ENCODE results near the gene FBXW8. TPM values are rescaled to one million over a fixed set of nuclear protein-coding genes. Genes with fewer than 3 reads are reported as not detected.

The FBXW8 gene
- polyA plus RNA-seq, 1 donor (not counting 4 experiments of a cell fraction or from before 2014, with no cell fraction given) = 5.0 TPM

- peaks cover 0 to 1% of the 10 kb centered on the region in 2 experiments for H3K36me3 ChIP-seq (ENCODE audit: control insufficient read depth in 2 of 2, extremely low read depth in 1 of 2, insufficient read depth in 2 of 2, low read length in 2 of 2)
- no peak for FAIRE-seq
- H3K9ac ChIP-seq (ENCODE audit: control insufficient read depth, extremely low read depth, insufficient read depth, low read length) = no peak overlapping the region
- H3K27ac ChIP-seq (ENCODE audit: control insufficient read depth, insufficient read depth, low read length) = no peak overlapping the region
- no peaks in the 10 kb centered on the region for H3K4me1 ChIP-seq (ENCODE audit: control insufficient read depth, extremely low read depth, insufficient read depth, low read length)
- H3K9me1 ChIP-seq (ENCODE audit: control insufficient read depth, extremely low read depth, insufficient read depth, low read length) = no peaks in the 10 kb centered on the region
- H3K4me2 ChIP-seq (ENCODE audit: control insufficient read depth, extremely low read depth, insufficient read depth, low read depth, low read length) = no peak overlapping the region
- no peaks in the 10 kb centered on the region for H3K27me3 ChIP-seq (ENCODE audit: control insufficient read depth, extremely low read depth, insufficient read depth, low read length)
- no peak for TF ChIP-seq CTCF (optimal IDR thresholded peaks at IDR 0.05 in 1 of 3, IDR thresholded peaks at IDR 0.05 in 1 of 3, conservative IDR thresholded peaks at IDR 0.05 in 1 of 3; ENCODE audit: extremely low read depth in 1 of 3, insufficient read depth in 2 of 3, low read length in 3 of 3)
- H3K9me3 ChIP-seq (ENCODE audit: control insufficient read depth, low read depth, low read length) = no peaks in the 10 kb centered on the region
- no peaks in the 10 kb centered on the region for H4K20me1 ChIP-seq (ENCODE audit: control insufficient read depth, extremely low read depth, insufficient read depth, low read length)
- dilution Hi-C loops (cut with MboI; ENCODE audit: extremely low pct_ligation_motif_present, low sequenced_read_pairs) = no loop called here
- no peak overlapping the region for H3K4me3 ChIP-seq (ENCODE audit: control insufficient read depth in 2 of 3, extremely low read depth in 1 of 3, insufficient read depth in 2 of 3, low read depth in 1 of 3, low read length in 3 of 3)
- no peak overlapping the region for H2AFZ ChIP-seq (ENCODE audit: control insufficient read depth, low read length)
- H3K79me2 ChIP-seq (ENCODE audit: control insufficient read depth, insufficient read depth, low read length) = no peaks in the 10 kb centered on the region
- no peak for DNase-seq (ENCODE audit: low read depth, low spot score)
These were observed 88.3 kb downstream of the FBXW8 start for GRCh38 chr12:116999066-116999465.

- TF ChIP-seq EZH2 (IDR thresholded peaks at IDR 0.05; ENCODE audit: low read length) = no peak
- TF ChIP-seq CTCF (optimal IDR thresholded peaks at IDR 0.05 in 1 of 3, IDR thresholded peaks at IDR 0.05 in 1 of 3, conservative IDR thresholded peaks at IDR 0.05 in 1 of 3; ENCODE audit: extremely low read depth in 1 of 3, insufficient read depth in 2 of 3, low read length in 3 of 3) = no peak
These were observed 89.6 kb downstream of the FBXW8 start for GRCh38 chr12:117000316-117000715.

More at GRCh38 chr12:117000316-117000715, 89.6 kb downstream of the FBXW8 start:
- Histone ChIP-seq H3K9me3 (ENCODE audit: control insufficient read depth, low read depth, low read length) (no peaks in the 10 kb centered on the region), H2AFZ (ENCODE audit: control insufficient read depth, low read length) (no peak overlapping the region), H3K4me2 (ENCODE audit: control insufficient read depth, extremely low read depth, insufficient read depth, low read depth, low read length) (no peak overlapping the region), H3K9ac (ENCODE audit: control insufficient read depth, extremely low read depth, insufficient read depth, low read length) (no peak overlapping the region), H3K4me3 (ENCODE audit: control insufficient read depth in 2 of 3, extremely low read depth in 1 of 3, insufficient read depth in 2 of 3, low read depth in 1 of 3, low read length in 3 of 3) (no peak overlapping the region), H3K9me1 (ENCODE audit: control insufficient read depth, extremely low read depth, insufficient read depth, low read length) (no peaks in the 10 kb centered on the region), H3K4me1 (ENCODE audit: control insufficient read depth, extremely low read depth, insufficient read depth, low read length) (no peaks in the 10 kb centered on the region), H3K79me2 (ENCODE audit: control insufficient read depth, insufficient read depth, low read length) (no peaks in the 10 kb centered on the region), H3K27me3 (ENCODE audit: control insufficient read depth, extremely low read depth, insufficient read depth, low read length) (no peaks in the 10 kb centered on the region), H3K27ac (ENCODE audit: control insufficient read depth, insufficient read depth, low read length) (no peak overlapping the region), H3K36me3 (ENCODE audit: control insufficient read depth in 2 of 2, extremely low read depth in 1 of 2, insufficient read depth in 2 of 2, low read length in 2 of 2) (peaks cover 0 to 4% of the 10 kb centered on the region in 2 experiments), H4K20me1 (ENCODE audit: control insufficient read depth, extremely low read depth, insufficient read depth, low read length) (no peaks in the 10 kb centered on the region)
- DNase-seq (ENCODE audit: low read depth, low spot score) (no peak), FAIRE-seq (no peak)
- dilution Hi-C loops (cut with MboI; ENCODE audit: extremely low pct_ligation_motif_present, low sequenced_read_pairs) = no loop called here

All from keratinocyte (primary cell).